DMS114 treated with DMSO at 0.1 percent for 48 hours (cell line): Measurements from ENCODE around the gene PRKAG1.

ENCODE experiments used
- DNase-seq: peaks from one replicate; lab custom pipeline; 2025; ENCODE audit not compliant: unreplicated experiment; lab: John Stamatoyannopoulos, UW

The PRKAG1 gene

DNA sequence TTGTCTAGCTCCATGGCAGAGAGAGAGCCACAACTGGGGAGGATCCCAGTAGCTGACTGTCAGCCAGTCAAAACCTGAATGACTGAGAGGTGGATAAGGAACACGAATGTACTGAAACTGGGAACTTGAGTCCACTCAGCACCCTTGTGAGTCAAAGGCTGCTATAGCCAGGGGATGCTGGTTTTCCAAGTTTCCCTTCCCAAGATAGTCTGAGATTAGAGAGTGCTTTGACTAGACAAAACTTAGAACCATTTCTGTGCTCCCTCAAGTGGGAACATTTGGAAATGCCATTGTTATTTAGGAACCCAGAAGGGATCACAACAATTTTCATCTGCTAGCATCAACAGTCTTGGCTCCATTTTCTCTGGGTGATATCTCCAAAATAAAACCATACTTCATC lies 4.0 kb downstream of the PRKAG1 start:
- no peak for DNase-seq

DNA sequence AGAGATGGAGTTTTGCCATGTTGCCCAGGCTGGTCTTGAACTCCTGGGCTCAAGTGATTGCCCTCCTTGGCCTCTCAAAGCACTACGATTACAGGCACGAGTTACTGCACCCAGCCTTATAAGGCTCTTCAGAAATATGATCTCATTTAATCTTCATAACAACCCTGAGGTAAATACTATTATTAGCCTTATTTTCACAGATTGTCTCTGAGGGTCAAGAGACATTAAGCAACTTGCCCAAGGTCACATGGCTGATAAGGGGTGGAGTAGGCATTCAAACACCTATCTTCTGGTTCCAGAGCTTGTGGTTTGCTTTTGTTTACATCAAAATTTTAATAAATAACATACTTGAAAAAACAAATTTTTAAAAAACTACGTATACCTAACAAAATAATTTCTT lies 5.1 kb downstream of the PRKAG1 start:
- no peak for DNase-seq

DNA sequence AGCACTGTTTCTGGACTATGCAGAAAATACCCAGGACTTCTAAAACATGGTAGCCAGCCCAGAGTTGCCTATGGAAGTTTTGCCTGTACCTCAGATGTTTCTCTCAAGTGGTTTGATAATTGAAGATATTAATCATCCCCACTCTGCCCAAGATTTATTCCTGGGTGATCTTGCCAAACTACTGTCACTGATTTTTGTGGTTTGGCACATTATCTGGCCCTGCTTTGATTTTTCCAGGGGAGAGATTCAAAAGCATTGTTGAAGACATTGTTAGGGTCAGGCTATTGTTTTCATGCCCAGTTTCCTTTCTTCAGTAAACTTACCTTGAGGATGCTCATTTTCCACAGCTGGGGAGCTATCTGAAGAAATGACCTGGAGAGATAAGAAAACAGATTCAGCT lies 5.8 kb downstream of the PRKAG1 start:
- no peak for DNase-seq

DNA sequence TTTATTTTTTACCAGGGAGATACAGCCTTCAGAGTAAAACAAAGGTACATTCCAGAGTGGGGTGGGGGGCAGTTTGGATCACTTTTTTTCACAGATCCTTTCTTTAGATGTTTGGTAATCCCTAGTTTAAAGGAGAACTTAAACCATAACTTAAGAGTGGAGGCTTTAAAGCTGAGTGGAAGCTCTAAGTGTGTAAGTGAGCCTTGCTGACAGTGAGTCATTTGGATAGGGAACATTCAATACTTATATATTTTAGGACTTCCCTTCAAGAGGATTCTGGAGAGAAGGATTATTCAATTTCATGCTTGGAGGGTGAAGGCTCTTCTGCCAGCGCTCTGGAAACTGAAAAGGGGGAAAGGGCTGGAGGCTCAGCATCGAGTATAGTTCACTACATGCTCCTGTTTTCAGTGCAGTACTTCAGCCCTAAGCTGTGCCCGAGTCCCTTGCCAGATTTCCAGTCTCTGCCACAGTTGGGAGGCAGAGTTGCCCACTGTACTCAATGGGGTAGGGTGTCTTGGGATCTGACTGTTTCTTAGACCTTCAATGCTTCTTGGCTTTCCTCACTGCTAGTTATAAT lies 8.4 kb downstream of the PRKAG1 start:
- DNase-seq: no peak

DNA sequence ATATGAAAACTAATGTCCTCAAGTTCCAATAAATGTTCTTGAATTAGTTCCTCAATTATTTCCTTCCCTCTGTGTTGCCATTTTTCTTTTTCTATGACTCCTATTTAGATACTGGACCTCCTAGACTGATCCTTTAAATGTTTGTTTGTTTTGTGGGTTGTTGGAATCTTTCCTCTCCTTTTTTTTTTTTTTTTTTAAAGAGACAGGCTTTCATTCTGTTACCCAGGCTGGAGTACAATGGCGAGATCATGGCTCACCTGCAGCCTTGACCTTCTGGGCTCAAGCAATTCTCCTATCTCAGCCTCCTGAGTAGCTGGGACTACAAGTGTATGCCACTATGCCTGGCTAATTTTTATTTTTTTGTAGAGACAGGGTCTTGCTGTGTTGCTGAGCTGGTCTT lies 9.6 kb downstream of the PRKAG1 start:
- no peak for DNase-seq

DNA sequence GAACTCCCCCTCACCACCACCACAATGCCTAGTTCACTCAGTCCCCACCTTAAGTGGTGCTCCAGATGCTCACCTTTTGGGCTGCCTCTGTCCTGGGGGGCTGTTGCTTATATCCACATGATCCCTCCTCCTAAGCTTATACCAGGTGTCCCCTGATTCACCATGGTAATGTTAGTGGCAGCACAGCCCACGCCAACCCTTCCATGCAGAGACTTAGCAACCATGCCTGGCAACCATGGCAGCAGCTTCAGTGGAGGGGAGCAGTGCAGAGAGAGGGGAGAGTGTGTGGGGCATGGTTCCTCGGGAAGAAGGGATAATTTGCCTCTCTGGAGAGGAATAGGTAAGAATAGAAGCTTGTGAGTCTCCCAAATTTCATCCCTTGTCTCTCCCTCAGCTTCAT lies 18.2 kb downstream of the PRKAG1 start:
- no peak for DNase-seq

DNA sequence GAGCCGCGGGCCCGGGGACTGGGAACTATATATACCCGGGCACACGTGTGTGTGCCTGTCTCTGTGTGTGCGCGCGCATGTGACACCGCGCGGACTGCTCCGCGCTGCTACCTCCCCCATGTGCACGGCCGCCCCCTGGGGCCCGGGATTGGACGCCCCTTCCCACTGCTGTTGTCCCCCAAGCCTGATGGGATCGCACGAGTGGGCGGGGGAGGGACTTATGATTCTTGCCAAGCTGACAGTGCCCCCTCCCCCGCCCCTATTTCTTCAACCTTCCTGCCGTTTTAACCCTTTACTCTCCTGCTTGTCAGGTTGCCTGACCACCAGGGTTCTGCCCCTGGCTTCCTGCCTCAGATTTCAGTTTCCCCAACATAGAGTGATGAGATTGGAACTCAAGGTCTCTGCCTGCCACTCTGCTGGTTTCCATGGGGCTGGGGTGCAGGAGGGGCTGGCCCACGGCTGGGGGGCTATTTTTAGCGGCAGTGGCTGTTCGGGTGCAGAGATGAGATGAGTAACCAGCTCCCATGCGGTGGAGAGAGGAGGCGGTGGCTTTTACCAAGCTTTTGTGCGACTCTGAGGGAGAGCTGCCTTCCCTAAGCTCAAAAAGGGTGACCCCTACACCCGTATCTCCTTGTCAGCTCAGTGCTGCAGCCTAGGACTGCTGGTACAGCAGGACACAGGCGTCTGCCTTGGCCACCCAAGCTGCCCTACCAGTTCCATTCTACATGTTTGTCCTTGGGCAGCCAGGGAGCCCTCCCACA lies 19.0 kb downstream of the PRKAG1 start, which contains the start of gene DDN:
TSS of gene DDN (minus strand) at position 5 of the 761 bp plus-strand sequence. CDS start 88 bp downstream, outside the sequence.
- peak; percentile 27 for DNase-seq

DNA sequence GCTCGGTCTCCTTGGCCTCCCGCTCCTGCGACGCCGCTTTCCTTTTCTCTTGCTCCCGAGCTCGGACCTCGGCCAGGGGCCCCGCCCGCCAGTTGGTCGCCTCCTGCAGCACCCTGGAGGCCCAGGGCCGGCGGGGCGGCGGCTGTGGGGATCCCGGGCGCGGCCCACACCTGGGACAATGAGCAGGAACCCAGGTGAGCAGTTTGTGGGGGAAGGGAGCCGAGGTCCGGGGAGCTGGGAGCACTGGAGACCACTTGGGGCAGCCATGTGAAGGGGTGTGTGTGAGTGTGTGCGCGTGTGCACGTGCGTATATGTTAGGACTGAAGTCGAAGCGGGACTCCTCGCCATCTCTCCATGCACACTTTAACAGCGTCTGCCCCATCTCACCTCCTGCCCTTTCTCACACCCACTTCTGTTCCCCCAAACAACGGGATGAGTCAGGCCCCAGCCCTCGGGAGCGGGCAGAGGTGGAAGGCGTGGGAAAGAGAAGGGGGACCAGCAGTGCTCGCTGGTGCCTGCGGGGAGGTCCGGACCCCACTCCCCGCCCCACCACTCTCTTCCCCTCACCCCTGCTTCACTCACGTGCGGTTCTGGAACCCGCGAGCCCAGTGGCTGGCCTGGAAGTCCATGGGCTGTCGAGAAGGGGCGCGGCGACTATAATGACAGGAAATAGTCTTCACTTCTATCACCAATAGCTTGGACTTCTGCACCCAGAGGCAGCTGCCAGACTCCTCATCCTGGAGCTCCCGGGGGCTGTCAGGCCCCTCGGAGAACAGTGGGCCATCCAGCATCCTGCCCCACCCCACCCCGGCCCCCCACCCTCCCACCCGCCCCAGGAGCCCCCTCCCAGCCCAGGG lies 19.9 kb downstream of the PRKAG1 start:
- no peak for DNase-seq

DNA sequence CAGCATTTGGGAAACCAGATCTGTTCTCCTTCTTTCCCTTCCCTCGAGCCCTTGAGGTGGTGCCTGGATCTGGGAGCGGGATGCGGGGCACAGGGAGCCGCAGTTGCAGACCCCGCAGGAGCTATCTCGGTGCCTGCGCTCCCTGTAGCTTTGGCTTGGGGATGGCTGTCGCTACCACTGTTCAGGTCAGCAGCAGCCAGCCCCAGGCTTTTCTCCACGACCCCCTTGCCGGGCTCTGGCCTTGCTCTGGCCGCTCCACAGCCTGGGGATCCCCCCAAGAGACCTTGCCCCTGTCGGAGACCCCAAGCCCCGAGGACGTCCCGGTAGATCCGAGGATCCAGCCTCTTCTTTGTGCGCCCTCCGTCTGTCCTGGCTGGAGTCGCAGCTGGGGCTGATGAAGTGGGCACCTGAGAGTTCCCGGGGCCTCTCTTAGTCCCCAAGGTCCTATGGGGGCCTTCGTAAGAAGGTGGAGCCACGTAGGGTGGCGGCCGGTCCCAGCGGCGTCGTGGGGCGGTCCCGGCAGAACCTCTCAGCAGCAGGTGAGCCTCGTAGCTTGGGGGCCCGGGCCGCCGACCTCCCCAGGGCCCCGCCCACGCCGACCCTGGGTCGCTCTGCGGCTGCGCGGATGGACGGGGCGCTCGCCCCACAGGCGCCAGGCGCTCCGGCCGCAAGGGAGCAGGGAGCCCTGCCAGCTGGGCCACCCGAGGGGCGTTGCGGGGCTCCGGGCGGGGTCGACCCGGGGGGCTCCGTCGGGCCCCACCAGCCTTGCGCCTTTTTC lies 20.7 kb downstream of the PRKAG1 start:
- no peak for DNase-seq

DNA sequence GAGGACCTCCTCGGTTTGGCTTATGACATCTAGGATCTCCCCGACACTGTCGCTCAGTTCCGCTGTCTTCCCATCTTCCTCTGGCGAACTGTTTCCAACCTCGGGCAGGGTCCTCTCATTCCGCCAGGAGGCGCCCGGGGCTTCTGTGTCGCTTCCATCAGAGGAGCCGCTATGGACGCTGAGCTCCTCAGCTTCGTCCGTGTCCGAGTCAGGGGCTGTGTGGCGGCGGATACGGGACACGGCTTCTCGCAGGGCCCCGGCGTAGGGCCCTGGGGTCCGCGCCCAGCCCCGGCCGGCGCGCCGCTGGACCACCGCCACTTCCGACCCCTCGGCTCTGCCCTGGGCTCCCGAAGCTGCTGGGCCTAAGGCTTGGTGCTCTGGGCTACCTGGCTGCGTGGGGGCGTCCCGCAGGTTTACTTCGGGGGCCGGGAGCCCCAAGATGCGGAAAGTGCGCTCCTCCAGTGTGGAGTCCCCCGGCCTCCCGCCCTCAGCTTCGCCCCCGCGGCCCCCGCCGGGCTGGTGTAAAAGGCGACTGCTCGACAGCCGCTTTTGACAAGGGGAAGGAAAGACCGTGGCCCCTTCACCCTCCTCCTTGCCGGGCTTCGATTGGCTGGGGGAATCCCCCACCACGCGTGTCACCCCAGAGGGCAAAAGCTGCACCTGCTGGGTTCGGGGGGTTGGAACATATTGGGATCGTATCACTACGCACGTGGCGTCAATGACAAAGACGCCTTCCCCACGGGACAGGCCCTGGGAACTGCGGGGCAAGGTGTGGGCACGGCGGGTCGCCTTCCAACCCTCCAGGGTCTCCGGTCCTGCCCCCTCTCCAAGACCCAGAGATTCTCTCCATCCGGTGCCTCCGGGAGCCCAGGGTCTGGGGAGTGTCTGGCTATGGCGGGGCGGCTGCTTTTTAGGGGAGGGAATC lies 21.5 kb downstream of the PRKAG1 start:
- DNase-seq: peak; percentile 39

DNA sequence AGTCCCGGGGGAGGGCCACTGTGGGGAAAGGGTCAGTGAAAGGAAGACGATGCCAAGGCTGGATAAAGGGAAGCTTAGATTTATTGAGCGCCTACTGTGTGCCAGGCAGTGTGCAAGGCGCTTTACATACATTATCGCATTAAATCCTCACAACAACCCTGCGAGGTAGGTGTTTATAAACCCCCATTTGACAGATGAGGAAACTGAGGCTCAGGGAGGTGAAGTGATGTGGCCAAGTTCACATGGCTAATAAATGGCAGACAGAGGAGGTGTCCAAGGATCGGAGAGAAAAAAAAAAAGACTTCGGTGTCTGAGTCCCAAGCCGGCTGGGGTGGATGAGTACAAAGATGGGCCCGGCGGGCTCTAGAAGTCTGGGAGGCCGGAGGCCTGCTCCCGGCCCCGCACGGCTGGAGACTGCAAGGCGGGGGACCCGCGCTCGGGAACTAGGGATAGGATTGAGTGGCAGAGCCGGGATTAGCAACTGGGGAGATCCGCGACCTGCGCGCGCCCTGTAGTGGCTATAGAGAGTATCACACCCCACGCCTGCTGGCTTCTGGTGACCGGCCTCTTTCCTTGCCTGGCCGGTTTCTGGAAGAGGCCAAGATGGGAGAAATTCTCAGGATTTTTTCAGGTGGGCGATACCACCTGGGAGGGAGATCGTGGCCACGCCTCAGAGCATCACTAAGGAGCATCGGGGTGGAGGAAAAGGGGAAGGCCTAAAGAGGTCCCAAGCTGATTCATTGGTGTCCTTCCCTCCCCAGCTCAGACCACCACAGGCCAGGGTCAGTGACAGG lies 23.3 kb downstream of the PRKAG1 start:
- peak; percentile 57 for DNase-seq

DNA sequence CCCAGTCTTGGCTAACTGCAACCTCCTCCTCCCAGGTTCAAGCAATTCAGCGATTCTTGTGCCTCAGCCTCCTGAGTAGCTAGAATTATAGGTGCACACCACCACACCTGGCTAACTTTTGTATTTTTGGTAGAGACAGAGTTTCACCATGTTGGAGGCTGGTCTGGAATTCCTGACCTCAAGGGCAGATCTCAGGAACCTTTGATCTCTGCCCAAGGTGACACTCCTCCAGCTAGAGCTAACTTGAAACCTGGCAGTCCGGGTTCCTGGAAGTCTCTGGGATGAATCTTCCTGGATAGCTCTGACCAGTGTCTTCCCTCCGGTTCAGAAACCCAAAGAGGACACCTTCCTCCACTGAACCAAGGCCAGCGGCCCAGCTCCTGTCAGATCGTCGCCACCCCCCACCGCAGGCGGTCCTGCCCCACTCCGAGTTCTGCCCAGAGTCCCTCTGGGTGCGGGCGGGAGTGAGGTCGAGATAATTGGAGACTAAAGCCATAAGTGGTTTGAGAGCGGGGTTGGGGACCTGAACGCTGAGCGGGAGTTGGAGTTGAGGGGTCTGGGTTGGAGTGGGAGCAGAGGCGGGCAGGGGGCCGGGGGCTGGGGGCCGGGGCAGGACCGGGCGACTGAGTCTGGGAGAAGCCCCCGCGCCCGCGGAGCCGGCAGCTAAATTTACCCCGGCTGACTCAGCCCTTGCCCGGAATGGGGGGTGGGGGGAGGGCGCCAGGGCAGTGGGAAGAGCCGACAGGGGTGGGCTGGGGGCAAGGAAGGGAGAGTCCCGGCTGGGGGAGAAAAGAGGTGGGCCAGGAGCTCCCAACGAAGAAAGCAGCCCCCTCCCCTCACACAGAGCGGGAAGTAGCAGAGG lies 24.1 kb downstream of the PRKAG1 start:
- DNase-seq: no peak

DNA sequence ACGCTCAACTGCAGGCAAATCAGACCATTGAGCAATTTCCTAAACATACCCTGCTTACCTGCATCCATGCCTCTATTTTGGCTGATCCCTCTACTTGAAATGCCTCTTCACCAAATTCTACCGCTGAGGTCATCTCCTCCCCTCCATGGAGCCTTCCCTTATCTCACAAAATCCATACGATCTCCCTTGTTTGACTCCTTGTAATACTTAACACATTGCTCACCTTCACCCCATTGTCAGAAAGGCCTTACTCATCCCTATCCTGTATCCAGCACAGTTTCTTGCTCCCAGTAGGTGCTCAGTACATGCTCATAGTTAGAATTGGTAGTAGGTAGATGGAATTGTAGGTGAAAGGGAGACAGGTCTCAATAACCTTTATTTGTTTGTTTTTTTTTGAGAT lies 24.8 kb downstream of the PRKAG1 start:
- DNase-seq: no peak

DNA sequence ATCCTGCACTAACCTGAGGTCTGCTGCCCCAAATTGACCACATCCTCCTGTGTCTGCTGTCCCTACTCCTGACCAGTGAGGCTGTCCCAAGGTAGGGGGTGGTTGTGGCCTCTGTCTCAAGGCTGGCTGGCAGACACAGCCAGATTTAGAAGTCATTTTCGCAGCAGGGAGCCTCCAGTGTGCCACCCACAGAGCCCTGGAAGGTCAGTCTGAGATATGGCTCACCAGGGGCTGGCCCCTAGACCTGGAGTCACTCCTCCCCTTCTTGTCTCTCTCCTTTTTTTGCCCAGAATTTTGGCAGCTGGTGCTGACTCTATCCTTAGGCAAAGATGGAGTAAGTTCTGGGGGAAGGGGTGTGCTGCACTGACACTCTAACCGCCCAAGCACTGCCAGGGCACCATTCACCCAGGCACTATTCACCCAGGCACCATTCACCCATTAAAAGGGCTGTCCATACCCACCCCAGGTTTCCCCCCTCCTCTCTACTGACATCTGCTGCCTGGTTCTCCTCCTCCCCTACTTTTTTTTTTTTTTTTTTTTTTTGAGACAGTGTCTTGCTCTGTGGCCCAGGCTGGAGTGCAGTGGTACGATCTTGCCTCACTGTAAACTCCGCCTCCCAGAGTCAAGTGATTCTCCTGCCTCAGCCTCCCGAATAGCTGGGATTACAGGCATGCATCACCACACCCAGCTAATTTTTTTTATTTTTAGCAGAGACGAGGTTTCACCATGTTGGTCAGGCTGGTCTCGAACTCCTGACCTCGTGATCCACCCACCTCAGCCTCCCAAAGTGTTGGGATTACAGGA lies 27.1 kb downstream of the PRKAG1 start:
- DNase-seq: no peak

DNA sequence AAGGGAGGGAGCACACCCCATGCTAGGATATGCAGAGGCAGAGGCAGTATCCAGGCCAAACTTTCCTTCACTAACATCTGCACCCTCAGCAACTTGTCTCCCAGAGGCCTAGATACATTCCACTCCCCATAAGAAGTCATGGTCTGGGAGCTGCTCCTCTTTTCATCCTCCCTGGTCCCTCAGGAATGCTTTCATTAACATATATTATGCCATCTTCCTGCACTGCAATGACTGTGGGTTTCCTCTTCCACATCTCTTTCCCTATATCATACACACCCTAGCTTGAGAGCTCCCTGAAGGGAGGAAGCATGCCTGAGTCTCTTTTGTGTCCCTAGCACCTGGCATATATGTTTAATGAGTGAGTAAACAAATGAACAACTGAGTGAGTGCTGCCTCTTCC lies 28.0 kb downstream of the PRKAG1 start:
- no peak for DNase-seq

DNA sequence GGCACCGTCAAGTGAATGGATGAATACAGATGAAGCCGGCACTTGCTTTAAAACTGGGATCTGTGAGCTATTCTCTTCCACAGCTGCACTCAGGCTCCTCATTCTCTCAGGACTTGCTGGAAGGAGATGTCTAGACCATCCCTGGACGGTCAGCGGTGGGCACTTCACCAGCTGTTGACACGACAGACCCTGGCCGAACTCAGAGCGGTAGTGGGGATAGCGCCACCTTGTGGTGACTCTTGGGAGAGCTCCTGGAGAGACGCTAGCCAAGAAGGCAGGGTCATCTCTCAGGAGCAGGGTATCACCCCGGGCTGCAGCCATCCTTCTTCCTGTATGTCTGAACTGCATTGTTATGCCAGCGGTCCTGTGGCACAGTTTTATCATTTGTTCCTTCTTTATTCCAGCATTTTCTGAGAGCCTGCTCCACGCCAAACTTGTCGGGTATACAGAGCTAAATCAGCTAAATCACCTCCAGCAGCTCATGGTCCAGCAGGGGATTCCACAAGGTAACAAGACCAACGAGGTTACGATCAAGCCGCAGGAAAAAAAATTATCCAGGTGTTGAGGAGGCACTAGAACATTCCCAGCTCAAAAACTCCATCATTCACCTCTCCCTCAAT lies 30.4 kb downstream of the PRKAG1 start:
- DNase-seq: peak; percentile 33

DNA sequence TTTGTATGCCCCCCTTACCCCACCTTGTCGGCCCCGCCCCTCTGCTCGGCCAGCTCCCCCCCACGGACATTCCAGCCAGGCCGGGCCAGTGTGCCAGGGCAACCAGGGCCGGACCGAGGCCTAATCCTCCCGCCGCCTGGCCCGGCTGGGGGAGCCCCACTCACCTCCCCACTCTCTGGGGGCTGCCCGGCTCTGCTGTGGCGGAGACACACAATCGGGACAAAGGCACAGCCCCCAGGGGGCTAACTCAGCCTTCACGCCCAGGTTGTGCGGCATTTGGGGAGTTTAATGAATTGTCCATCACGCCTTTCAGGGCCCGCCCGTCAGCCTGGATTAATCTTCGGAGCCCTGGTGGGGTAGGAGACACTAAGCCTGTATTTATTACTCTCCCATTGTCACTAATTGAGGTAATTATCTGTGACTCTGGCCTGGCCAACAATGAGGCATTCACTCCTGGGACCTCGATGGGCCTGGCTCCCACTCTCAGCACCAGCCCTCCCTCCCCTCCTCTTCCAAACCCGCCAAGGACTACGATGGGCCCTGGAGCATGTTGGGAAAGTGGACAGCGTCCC lies 31.8 kb downstream of the PRKAG1 start:
- DNase-seq: no peak
